ENCODE results near the gene MYH7.

MYH7 gene

GRCh38 chr14:23416801-23417200 is 18.7 kb downstream of the MYH7 start:
- TF ChIP-seq ESRRG (CRISPR knock-in tag; IDR thresholded peaks at IDR 0.05), result no peak
- no peak for ATAC-seq

GRCh38 chr14:23415821-23416778 is 19.4 kb downstream of the MYH7 start:
- TF ChIP-seq ESRRG (CRISPR knock-in tag; IDR thresholded peaks at IDR 0.05) (no peak), ZC3H10 (CRISPR knock-in tag; IDR thresholded peaks at IDR 0.05) (no peak), CREB5 (CRISPR knock-in tag; IDR thresholded peaks at IDR 0.05; ENCODE audit: low read depth) (no peak), PATZ1 (CRISPR knock-in tag; IDR thresholded peaks at IDR 0.05; ENCODE audit: borderline replicate concordance) (no peak), SNAI2 (CRISPR knock-in tag; IDR thresholded peaks at IDR 0.05) (no peak), ZFP3 (CRISPR knock-in tag; IDR thresholded peaks at IDR 0.05) (no peak), TSHZ2 (CRISPR knock-in tag; IDR thresholded peaks at IDR 0.05) (no peak), TCF4 (CRISPR knock-in tag; IDR thresholded peaks at IDR 0.05; ENCODE audit: borderline replicate concordance) (no peak), ZNF565 (CRISPR knock-in tag; conservative IDR thresholded peaks at IDR 0.05; ENCODE audit: low read depth) (no peak), RARB (CRISPR knock-in tag; IDR thresholded peaks at IDR 0.05) (no peak), ZNF70 (CRISPR knock-in tag; IDR thresholded peaks at IDR 0.05) (no peak), BACH2 (CRISPR knock-in tag; IDR thresholded peaks at IDR 0.05; ENCODE audit: borderline replicate concordance) (no peak), PPARA (CRISPR knock-in tag; IDR thresholded peaks at IDR 0.05; ENCODE audit: borderline replicate concordance) (no peak)
- ATAC-seq, result no peak

GRCh38 chr14:23414906-23415820 is 20.3 kb downstream of the MYH7 start:
- TF ChIP-seq ZNF8 (CRISPR knock-in tag; IDR thresholded peaks at IDR 0.05), result no peak
- TF ChIP-seq ZC3H10 (CRISPR knock-in tag; IDR thresholded peaks at IDR 0.05), result no peak
- TF ChIP-seq ZFP3 (CRISPR knock-in tag; IDR thresholded peaks at IDR 0.05), result no peak
- no peak for TF ChIP-seq CSDC2 (CRISPR knock-in tag; IDR thresholded peaks at IDR 0.05)
- no peak for TF ChIP-seq ARNTL (CRISPR knock-in tag; IDR thresholded peaks at IDR 0.05; ENCODE audit: borderline replicate concordance, low read depth)
- no peak for TF ChIP-seq GLIS3 (CRISPR knock-in tag; IDR thresholded peaks at IDR 0.05)
- TF ChIP-seq PPARA (CRISPR knock-in tag; IDR thresholded peaks at IDR 0.05; ENCODE audit: borderline replicate concordance), result no peak
- TF ChIP-seq PATZ1 (CRISPR knock-in tag; IDR thresholded peaks at IDR 0.05; ENCODE audit: borderline replicate concordance), result no peak
- no peak for TF ChIP-seq ESRRG (CRISPR knock-in tag; IDR thresholded peaks at IDR 0.05)
- TF ChIP-seq ZFP30 (CRISPR knock-in tag; IDR thresholded peaks at IDR 0.05), result no peak
- TF ChIP-seq TSHZ2 (CRISPR knock-in tag; IDR thresholded peaks at IDR 0.05), result no peak
- TF ChIP-seq CREB5 (CRISPR knock-in tag; IDR thresholded peaks at IDR 0.05; ENCODE audit: low read depth), result no peak
- no peak for TF ChIP-seq TOX (CRISPR knock-in tag; IDR thresholded peaks at IDR 0.05; ENCODE audit: borderline replicate concordance)
- no peak for TF ChIP-seq BACH2 (CRISPR knock-in tag; IDR thresholded peaks at IDR 0.05; ENCODE audit: borderline replicate concordance)
- no peak for TF ChIP-seq SNAI2 (CRISPR knock-in tag; IDR thresholded peaks at IDR 0.05)
- TF ChIP-seq CSRNP3 (CRISPR knock-in tag; IDR thresholded peaks at IDR 0.05), result no peak
- no peak for ATAC-seq
